ENCODE data around the gene ATP6V0D1. TPM values are rescaled to one million over a fixed set of nuclear protein-coding genes. Genes with fewer than 3 reads are reported as not detected.
A peak's percentile ranks its signal among the peaks of the same experiment; 100 is the strongest.

The ATP6V0D1 gene
- total RNA-seq, 1 experiment from 2014 or later = 43.0 TPM

DNA sequence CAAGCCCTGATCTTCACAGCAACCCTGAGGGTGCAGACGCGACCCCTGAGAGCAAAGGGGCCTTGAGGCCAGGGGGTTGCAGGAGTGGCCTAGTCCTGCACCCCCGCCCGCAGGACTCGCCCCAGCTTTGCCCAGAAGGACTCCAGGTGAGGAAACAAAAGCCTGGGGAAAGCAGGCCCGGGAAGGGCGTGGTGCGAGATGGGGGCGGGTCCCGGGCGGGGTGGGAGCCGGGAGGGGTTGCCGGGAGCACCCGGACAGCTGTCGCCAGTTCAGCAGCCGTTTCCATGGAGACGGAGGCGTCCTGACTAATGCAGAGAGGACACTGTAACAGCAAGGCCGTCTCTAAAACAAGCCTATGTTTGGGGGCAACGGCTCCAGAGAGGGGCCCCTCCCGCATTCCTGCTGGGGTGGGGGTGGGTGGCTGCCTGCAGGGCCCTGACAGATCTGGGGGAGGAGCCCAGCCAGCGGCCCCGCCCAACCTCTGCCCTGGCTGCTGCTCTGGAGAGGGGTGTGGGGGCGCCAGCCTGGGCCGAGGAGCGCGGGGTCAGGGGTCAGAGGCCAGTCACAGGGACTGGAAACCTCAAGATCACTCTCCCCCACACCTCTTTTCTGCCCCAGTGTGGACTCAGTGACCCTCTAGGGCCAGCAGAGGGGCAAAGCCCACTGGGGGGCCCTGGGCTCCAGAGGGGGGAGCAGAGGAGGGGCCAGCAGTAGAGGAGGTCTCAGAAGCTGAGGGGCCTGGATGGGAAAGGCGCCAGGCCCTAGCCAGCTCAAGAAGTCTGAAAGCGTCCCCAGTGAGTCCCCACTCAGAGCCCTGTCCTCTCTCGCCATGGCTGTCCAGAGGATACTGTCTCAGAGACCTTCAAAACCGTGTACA is 84.6 kb downstream of the ATP6V0D1 start:
- H2BK120ac ChIP-seq (ENCODE audit: low read depth, low read length, poor library complexity, severe bottlenecking) = no peak overlapping the region
- no peak overlapping the region for H2AK5ac ChIP-seq (ENCODE audit: insufficient read length, low read length)
- H4K8ac ChIP-seq (replicated peaks; ENCODE audit: insufficient read length, low read depth, low read length) = no peak overlapping the region
- no peaks in the 10 kb centered on the region for H3K9me3 ChIP-seq (ENCODE audit: control insufficient read depth, low read depth, low read length)
- H2BK20ac ChIP-seq (ENCODE audit: low read depth, low read length, poor library complexity, severe bottlenecking) = no peak overlapping the region
- peaks cover 0 to 1% (median 0%) of the 10 kb centered on the region in 3 experiments; a peak in 1 of 7 replicates for H3K36me3 Mint-ChIP-seq (ENCODE audit: insufficient read depth in 1 of 3, low read depth in 3 of 3)
- no peaks in the 10 kb centered on the region for H3K4me1 ChIP-seq (ENCODE audit: insufficient read depth, low read length)
- H4K20me1 ChIP-seq (ENCODE audit: control insufficient read depth, insufficient read depth, insufficient read length) = peaks cover 2% of the 10 kb centered on the region
- no peak overlapping the region for H4K91ac ChIP-seq (ENCODE audit: insufficient read length, low read depth, low read length)
- no peak overlapping the region for H3T11ph ChIP-seq (ENCODE audit: low read length)
- H4K5ac ChIP-seq (ENCODE audit: insufficient read length, low read depth, low read length) = no peak overlapping the region
- no peak overlapping the region for H3K14ac ChIP-seq (ENCODE audit: insufficient read depth, low read length)
- no peaks in the 10 kb centered on the region for H3K79me2 ChIP-seq (ENCODE audit: insufficient read depth, low read length)
- peaks cover 67% of the 10 kb centered on the region for H3K27me3 Mint-ChIP-seq (ENCODE audit: low read depth)
- H3K18ac ChIP-seq (ENCODE audit: insufficient read length, low read depth, low read length) = peak overlapping the region; percentile 52
- H3K4me3 Mint-ChIP-seq = peak overlapping the region; percentile 12 to 54; a peak in 1 of 5 replicates
- no peak overlapping the region for H2AFZ ChIP-seq (ENCODE audit: low read length)
- H2BK5ac ChIP-seq (ENCODE audit: insufficient read length, low read length) = no peak overlapping the region
- H3K4me2 ChIP-seq (ENCODE audit: insufficient read depth, insufficient read length, low read length) = no peak overlapping the region
- H3K4ac ChIP-seq (ENCODE audit: low read depth, low read length) = no peak overlapping the region
- H3K23ac ChIP-seq (ENCODE audit: insufficient read length, low read depth, low read length) = no peak overlapping the region
- peaks cover 3% of the 10 kb centered on the region for H3K23me2 ChIP-seq (ENCODE audit: insufficient read length, low read depth, low read length, poor library complexity, severe bottlenecking)
- H3K56ac ChIP-seq (ENCODE audit: insufficient read length, low read depth, low read length) = no peak overlapping the region
- H3K27ac ChIP-seq (ENCODE audit: insufficient read length, low read depth, low read length) = no peak overlapping the region
- no peaks in the 10 kb centered on the region for H3K9me3 Mint-ChIP-seq
- no peak overlapping the region for H3K27ac Mint-ChIP-seq
- DNase-seq = peak; percentile 95
- no peak overlapping the region for H2BK15ac ChIP-seq (ENCODE audit: low read depth, low read length)
- H2BK12ac ChIP-seq (ENCODE audit: insufficient read length, low read depth, low read length) = no peak overlapping the region
- peaks cover 16 to 36% of the 10 kb centered on the region in 2 experiments for H3K4me1 Mint-ChIP-seq
- TF ChIP-seq, protein P1, sequence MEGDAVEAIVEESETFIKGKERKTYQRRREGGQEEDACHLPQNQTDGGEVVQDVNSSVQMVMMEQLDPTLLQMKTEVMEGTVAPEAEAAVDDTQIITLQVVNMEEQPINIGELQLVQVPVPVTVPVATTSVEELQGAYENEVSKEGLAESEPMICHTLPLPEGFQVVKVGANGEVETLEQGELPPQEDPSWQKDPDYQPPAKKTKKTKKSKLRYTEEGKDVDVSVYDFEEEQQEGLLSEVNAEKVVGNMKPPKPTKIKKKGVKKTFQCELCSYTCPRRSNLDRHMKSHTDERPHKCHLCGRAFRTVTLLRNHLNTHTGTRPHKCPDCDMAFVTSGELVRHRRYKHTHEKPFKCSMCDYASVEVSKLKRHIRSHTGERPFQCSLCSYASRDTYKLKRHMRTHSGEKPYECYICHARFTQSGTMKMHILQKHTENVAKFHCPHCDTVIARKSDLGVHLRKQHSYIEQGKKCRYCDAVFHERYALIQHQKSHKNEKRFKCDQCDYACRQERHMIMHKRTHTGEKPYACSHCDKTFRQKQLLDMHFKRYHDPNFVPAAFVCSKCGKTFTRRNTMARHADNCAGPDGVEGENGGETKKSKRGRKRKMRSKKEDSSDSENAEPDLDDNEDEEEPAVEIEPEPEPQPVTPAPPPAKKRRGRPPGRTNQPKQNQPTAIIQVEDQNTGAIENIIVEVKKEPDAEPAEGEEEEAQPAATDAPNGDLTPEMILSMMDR (conservative IDR thresholded peaks at IDR 0.05) = no peak
- peaks cover 25% of the 10 kb centered on the region; the same call in 1 of the 2 replicates for H3K27me3 ChIP-seq (ENCODE audit: insufficient read depth, low read length)
- no peak overlapping the region for H3K9ac ChIP-seq (ENCODE audit: extremely low read depth, insufficient read length, low read length)
- WGBS (ENCODE audit: extremely low coverage, insufficient read length, low lambda C conversion rate) = no CpG with 5 or more reads among the region's 31 CpGs
- H3K79me1 ChIP-seq (ENCODE audit: insufficient read depth, low read depth, low read length, poor library complexity, severe bottlenecking) = no peaks in the 10 kb centered on the region

Data from H9 (cell line).